Measurements from ENCODE around the gene XYLT2. TPM values are rescaled to one million over a fixed set of nuclear protein-coding genes. Genes with fewer than 3 reads are reported as not detected.

Gene XYLT2
- polyA plus RNA-seq, 1 experiment, result 25.0 TPM

DNA sequence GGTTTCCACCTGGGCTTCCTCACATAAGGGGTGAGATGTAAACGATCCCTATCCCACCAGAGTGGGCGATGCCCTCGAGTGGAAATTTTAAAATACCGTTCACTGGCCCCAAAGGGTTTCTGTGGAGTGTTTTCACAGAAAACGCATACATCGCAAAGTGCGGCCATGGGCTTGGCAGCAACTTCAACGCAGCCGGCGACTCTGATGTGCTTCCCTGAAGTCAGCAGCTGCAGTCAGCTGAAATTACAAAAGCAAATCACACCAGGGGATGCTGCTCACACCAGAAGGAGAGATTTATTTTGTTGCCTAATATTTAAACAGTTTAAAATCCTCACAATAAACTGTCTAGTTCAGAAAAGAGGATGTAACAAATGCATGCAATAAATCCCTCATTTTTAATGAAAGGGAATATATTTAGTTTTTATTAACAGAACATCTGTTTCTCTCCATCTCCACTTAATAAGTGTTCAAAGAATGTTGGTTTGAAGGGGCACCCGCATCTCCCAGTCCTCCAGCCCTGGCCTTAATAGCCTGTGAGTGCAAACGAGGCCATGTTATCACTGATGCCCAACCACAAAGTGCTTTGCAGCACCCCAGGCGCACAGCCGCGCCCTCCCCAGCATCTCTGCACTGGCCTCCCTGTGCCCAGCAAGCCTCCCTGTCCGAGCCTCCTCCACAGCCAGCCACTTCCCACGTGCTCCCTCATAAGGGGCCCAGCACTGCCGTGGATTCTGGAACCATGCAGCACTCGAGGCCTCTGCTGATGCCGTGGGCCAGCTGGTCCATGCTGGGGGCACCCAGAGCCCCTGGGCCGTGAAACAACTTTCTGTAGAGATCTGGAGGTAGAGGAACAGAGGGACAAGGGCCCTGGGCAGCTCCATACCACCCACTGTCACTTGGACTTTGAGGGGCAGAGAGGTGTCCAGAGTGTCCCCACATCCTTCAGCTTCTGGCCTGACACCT is 17.3 kb upstream of the XYLT2 start:
- Histone ChIP-seq H3K36me3 (ENCODE audit: control insufficient read depth, insufficient read depth, low read length) (no peaks in the 10 kb centered on the region), H3K4me3 (ENCODE audit: low read depth, low read length) (no peak overlapping the region), H3K27me3 (ENCODE audit: control insufficient read depth, insufficient read depth, low read length) (no peaks in the 10 kb centered on the region)
- POLR2A ChIA-PET, result no interaction called here
- TF ChIP-seq, protein P1, sequence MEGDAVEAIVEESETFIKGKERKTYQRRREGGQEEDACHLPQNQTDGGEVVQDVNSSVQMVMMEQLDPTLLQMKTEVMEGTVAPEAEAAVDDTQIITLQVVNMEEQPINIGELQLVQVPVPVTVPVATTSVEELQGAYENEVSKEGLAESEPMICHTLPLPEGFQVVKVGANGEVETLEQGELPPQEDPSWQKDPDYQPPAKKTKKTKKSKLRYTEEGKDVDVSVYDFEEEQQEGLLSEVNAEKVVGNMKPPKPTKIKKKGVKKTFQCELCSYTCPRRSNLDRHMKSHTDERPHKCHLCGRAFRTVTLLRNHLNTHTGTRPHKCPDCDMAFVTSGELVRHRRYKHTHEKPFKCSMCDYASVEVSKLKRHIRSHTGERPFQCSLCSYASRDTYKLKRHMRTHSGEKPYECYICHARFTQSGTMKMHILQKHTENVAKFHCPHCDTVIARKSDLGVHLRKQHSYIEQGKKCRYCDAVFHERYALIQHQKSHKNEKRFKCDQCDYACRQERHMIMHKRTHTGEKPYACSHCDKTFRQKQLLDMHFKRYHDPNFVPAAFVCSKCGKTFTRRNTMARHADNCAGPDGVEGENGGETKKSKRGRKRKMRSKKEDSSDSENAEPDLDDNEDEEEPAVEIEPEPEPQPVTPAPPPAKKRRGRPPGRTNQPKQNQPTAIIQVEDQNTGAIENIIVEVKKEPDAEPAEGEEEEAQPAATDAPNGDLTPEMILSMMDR (IDR thresholded peaks at IDR 0.05; ENCODE audit: insufficient read depth, low read depth, low read length), result no peak
- DNase-seq (ENCODE audit: low read depth), result no peak
- CTCF ChIA-PET, result interaction anchor here (0.7 to 1.1 kb wide), 2 partner anchors 13 to 235 kb away, joined by 3 to 4 read pairs; no protein-coding TSS in a partner anchor

- Histone ChIP-seq H3K27me3 (ENCODE audit: control insufficient read depth, insufficient read depth, low read length) (no peaks in the 10 kb centered on the region), H3K4me3 (ENCODE audit: low read depth, low read length) (no peak overlapping the region), H3K36me3 (ENCODE audit: control insufficient read depth, insufficient read depth, low read length) (no peaks in the 10 kb centered on the region)
- TF ChIP-seq, protein P1 (IDR thresholded peaks at IDR 0.05; ENCODE audit: insufficient read depth, low read depth, low read length), result no peak
- DNase-seq (ENCODE audit: low read depth), result no peak
- CTCF ChIA-PET, result interaction anchor here (1.1 to 1.3 kb wide), 2 partner anchors 11 to 14 kb away, joined by 3 read pairs; no protein-coding TSS in a partner anchor
- POLR2A ChIA-PET, result no interaction called here
Observed at GRCh38 chr17:50329716-50330115, 16.2 kb upstream of the XYLT2 start.

DNA sequence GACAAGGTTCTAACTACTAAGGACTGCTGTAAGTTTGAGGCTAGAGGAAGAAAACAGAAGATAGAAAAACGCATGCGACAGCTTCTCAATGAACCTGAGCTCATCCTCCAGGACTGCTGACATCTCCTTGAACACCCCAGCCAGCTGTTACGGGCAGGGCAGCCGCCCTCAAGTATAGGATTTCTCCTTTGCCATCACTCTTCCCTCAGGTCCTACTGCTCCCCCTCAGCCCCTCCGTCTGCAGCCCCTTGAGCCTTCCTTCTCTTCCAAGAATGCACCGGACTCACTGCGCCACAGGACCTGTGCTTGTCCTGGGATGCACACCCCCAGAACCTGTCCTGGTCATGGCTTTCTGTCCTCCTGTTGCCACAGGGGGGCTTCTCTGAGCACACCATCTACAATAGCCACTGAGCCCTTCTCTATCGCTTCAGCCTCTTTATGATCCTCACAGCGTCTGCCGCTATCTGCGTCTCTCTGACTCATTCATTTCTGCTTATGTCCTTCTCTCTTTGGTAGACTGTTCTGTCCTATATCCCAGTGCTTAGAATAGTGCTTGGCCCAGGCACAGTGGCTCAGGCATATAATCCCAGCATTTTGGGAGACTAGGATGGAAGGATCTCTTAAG is 15.7 kb upstream of the XYLT2 start:
- no peak overlapping the region for H3K4me3 ChIP-seq (ENCODE audit: low read depth, low read length)
- ChIA-PET POLR2A (no interaction called here), CTCF (interaction anchor here (0.7 to 2.2 kb wide), 5 partner anchors 10 to 236 kb away, joined by 3 to 7 read pairs (median 3); no protein-coding TSS in a partner anchor)

DNA sequence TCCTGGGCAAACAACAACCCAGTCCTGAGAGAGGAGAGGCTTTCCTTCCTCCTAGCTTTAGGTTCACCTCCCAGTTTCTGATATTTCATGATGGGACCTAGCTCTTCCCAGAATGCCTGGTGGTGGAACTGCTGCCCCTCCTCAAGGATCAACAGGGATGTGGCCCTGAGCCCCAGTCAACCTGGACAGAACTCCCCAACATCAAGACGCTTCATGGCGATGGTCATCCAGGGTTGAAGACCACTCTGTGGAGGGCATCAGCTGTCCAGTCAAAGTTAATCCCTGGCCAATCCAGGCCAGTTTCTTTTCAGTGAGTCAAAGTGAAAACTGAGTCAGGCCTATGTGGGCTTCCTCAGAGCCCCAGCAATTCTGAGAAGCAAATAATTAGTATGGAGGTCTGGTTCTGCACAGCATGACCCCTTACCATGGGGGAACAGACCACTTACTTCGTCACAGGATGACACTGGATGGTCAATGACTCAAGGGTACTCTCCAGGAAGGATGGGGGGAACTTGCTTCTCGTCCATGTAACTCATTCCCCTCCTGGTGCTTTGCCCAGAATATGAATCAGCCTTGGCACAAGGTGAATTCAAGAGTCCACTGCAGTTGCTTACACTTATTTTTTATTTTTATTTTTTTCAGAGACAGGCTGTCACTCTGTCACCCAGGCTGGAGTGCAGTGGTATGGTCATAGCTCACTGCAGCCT is 14.7 kb upstream of the XYLT2 start:
- peak; percentile 52 for DNase-seq (ENCODE audit: low read depth)
- Histone ChIP-seq H3K4me3 (ENCODE audit: low read depth, low read length) (no peak overlapping the region), H3K36me3 (ENCODE audit: control insufficient read depth, insufficient read depth, low read length) (no peaks in the 10 kb centered on the region), H3K27me3 (ENCODE audit: control insufficient read depth, insufficient read depth, low read length) (no peaks in the 10 kb centered on the region)
- POLR2A ChIA-PET, result no interaction called here
- TF ChIP-seq, protein P1 (IDR thresholded peaks at IDR 0.05; ENCODE audit: insufficient read depth, low read depth, low read length), result no peak
- CTCF ChIA-PET, result interaction anchor here (0.6 to 2.2 kb wide), 6 partner anchors 11 to 237 kb away, joined by 3 to 7 read pairs (median 3); no protein-coding TSS in a partner anchor

More for the DNA sequence above, 15.7 kb upstream of the XYLT2 start:
- Histone ChIP-seq H3K36me3 (ENCODE audit: control insufficient read depth, insufficient read depth, low read length) (no peaks in the 10 kb centered on the region), H3K27me3 (ENCODE audit: control insufficient read depth, insufficient read depth, low read length) (no peaks in the 10 kb centered on the region)
- TF ChIP-seq, protein P1 (IDR thresholded peaks at IDR 0.05; ENCODE audit: insufficient read depth, low read depth, low read length), result no peak
- no peak for DNase-seq (ENCODE audit: low read depth)

All from BJ (cell line).